ENCODE measurements around the gene FRZB.

FRZB gene

DNA sequence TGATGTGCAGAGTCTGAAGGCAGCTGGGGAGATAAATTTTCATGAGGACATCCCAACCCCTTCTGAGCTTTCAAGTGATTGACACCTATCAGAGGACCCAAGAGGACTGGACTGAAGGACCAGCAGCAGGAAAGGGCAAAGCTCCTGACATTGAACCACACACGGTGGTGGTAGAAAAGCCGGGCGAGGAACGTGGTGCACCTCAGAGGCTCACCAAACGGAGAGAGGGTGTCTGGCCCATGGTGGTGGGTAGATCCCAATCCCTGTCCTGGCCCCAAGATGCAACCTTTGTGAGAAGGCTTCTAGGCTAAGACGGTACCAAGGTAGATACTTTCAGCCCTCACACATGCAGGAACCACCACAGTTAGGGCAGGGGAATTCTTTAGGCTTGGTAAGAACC lies 52.1 kb downstream of the FRZB start:
- H3K36me3 ChIP-seq, result no peaks in the 10 kb centered on the region
- H3K4me1 ChIP-seq, result no peaks in the 10 kb centered on the region
- H3K4me3 ChIP-seq (ENCODE audit: low read depth, low read length), result no peak overlapping the region
- TF ChIP-seq, protein P1, sequence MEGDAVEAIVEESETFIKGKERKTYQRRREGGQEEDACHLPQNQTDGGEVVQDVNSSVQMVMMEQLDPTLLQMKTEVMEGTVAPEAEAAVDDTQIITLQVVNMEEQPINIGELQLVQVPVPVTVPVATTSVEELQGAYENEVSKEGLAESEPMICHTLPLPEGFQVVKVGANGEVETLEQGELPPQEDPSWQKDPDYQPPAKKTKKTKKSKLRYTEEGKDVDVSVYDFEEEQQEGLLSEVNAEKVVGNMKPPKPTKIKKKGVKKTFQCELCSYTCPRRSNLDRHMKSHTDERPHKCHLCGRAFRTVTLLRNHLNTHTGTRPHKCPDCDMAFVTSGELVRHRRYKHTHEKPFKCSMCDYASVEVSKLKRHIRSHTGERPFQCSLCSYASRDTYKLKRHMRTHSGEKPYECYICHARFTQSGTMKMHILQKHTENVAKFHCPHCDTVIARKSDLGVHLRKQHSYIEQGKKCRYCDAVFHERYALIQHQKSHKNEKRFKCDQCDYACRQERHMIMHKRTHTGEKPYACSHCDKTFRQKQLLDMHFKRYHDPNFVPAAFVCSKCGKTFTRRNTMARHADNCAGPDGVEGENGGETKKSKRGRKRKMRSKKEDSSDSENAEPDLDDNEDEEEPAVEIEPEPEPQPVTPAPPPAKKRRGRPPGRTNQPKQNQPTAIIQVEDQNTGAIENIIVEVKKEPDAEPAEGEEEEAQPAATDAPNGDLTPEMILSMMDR (IDR thresholded peaks at IDR 0.05; ENCODE audit: low read depth, low read length), result no peak
- H3K27me3 ChIP-seq, result no peaks in the 10 kb centered on the region
- DNase-seq, result no peak
- no peaks in the 10 kb centered on the region for H3K9me3 ChIP-seq

DNA sequence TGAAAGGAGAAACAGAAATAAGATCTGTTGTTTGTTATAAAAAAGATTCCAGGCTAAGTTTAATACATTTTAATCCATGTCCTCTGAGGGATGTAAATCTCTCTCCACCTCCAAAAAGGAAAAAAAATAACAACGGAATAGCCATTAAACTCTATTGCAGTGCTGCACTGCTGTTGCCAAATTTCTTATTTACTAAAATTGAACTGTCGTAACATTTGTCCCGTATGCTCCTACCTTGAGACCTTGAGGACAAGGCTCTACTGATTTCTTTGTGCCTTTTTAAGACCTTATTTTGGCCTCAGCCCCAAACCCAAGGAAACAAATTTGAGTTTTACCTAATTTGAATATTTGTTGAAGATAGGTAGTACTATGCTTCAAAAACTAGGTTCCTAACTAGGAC lies 56.4 kb downstream of the FRZB start:
- TF ChIP-seq, protein P1 (IDR thresholded peaks at IDR 0.05; ENCODE audit: low read depth, low read length), result no peak
- Histone ChIP-seq H3K4me3 (ENCODE audit: low read depth, low read length) (no peak overlapping the region), H3K9me3 (no peaks in the 10 kb centered on the region), H3K27me3 (no peaks in the 10 kb centered on the region), H3K36me3 (no peaks in the 10 kb centered on the region), H3K4me1 (no peaks in the 10 kb centered on the region)
- no peak for DNase-seq

DNA sequence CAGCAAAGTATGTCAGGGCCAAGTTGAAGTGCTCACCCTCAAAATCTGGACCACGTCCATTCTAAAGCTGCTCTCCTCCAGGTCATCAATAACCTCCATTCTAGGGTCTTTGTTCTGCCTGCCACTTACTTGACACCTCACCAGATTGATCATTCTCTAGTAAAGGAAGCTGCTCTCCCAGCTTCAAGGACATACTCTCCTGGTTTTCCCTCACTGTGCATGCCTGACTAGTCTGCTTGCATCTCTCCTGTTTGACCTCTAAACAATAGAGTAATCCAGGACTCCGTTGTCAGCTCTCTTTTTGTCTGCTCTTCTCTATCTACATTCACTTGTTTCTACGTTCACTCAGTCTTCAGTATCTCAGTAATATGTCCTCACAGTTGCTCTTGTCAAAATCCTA lies 59.1 kb downstream of the FRZB start:
- TF ChIP-seq, protein P1 (IDR thresholded peaks at IDR 0.05; ENCODE audit: low read depth, low read length), result no peak
- Histone ChIP-seq H3K36me3 (no peaks in the 10 kb centered on the region), H3K27me3 (no peaks in the 10 kb centered on the region), H3K4me3 (ENCODE audit: low read depth, low read length) (no peak overlapping the region), H3K4me1 (no peaks in the 10 kb centered on the region), H3K9me3 (no peaks in the 10 kb centered on the region)
- no peak for DNase-seq

DNA sequence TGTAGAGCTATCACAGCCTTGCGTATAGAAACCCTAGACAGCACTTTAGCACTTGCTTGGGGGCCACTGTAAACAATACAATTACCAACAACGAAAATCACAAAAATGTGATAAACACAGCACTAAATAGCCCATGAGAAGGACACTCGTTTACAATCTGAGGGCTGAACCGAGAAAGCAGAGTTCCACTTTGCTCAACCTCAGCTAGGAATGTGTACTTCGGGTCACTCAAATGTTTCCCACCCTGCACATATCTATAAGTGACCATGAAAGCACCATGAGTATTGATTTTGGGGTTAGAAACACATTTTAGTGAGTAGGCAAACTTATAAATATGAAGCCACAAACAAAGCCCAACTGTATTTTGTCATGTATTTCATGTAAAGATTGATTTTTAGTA lies 62.3 kb downstream of the FRZB start:
- H3K9me3 ChIP-seq, result no peaks in the 10 kb centered on the region
- TF ChIP-seq, protein P1 (IDR thresholded peaks at IDR 0.05; ENCODE audit: low read depth, low read length), result no peak
- DNase-seq, result no peak
- H3K4me3 ChIP-seq (ENCODE audit: low read depth, low read length), result no peak overlapping the region
- H3K36me3 ChIP-seq, result no peaks in the 10 kb centered on the region
- H3K4me1 ChIP-seq, result no peaks in the 10 kb centered on the region
- H3K27me3 ChIP-seq, result no peaks in the 10 kb centered on the region

DNA sequence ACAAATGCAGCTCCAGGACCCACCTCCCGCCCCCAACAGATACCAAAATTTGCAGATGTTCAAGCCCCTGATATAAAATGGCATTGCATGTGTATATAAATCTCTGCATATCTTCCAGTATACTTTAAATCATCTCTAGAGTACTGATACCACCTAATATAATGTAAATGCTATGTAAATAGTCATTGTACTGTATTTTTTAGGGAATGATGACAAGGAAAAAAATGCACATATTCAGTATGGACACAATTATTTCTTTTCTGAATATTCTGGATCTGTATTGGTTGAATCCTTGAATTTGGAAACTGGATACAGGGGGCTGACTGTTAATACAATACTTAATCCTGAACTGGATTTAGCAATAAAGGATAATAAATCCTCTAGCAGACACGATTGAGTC lies 67.7 kb downstream of the FRZB start:
- TF ChIP-seq, protein P1 (IDR thresholded peaks at IDR 0.05; ENCODE audit: low read depth, low read length), result no peak
- no peak overlapping the region for H3K4me3 ChIP-seq (ENCODE audit: low read depth, low read length)
- no peak for DNase-seq
- H3K27me3 ChIP-seq, result no peaks in the 10 kb centered on the region
- no peaks in the 10 kb centered on the region for H3K9me3 ChIP-seq
- no peaks in the 10 kb centered on the region for H3K4me1 ChIP-seq
- H3K36me3 ChIP-seq, result no peaks in the 10 kb centered on the region

DNA sequence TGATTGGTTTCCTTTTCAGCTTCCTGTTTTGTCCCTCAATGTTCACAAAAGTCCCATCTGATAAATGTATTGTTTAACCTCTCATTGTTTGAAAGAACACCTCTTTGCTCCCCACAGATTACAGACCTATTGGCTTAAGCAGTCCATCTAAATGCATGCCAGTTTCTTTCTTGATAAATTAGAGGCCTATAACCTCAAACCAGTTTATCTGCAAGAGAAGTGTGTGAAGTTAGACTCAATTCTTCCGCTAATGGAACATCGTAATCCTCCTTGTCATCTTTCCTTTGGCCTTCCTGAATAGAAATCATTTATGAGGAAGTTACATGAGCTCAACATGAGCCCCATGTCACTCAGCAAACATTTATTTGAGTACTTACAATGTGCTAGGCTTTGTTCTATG lies 74.0 kb downstream of the FRZB start:
- no peak for DNase-seq
- Histone ChIP-seq H3K4me3 (ENCODE audit: low read depth, low read length) (no peak overlapping the region), H3K36me3 (no peaks in the 10 kb centered on the region), H3K4me1 (no peaks in the 10 kb centered on the region), H3K9me3 (no peaks in the 10 kb centered on the region), H3K27me3 (no peaks in the 10 kb centered on the region)
- TF ChIP-seq, protein P1 (IDR thresholded peaks at IDR 0.05; ENCODE audit: low read depth, low read length), result no peak
